Occipital lobe (tissue), 2 donors: ENCODE data around the gene ORMDL2. TPM values are rescaled to one million over a fixed set of nuclear protein-coding genes. Genes with fewer than 3 reads are reported as not detected.
"Not testable (repeated sequence)": the region's sequence is repeated elsewhere in the genome, so short reads cannot be mapped to it uniquely, and the experiment has no call there.

ENCODE experiments used
- DNase-seq: peaks from one replicate; lab custom pipeline; 2025; lab: John Stamatoyannopoulos, UW
- total RNA-seq: library from RNA; depleted of rRNA; stranded (reverse); fragments of >200 nt; gene quantifications from one replicate; pipeline ENCODE4 v1.2.3, GENCODE V29; 2014

ORMDL2 gene
- total RNA-seq, 1 donor from 2014 or later = 6.2 TPM

DNA sequence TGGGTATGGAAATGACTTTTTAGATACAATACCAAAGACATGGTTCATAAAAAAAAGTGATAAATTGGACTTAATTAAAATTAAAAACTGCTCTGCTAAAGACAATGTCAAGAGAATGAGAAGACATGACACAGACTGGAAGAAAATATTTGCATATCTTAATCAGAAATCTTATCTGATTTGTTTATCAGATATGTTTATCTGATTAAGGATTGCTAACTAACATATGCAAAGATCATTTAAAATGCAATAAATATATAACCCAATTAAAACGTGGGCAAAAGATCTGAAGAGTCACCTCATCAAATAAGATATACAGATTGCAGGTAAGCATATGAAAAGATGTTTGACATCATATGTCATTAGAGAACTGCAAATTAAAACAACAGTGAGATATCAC, 34.9 kb downstream of the ORMDL2 start:
- no peak for DNase-seq

DNA sequence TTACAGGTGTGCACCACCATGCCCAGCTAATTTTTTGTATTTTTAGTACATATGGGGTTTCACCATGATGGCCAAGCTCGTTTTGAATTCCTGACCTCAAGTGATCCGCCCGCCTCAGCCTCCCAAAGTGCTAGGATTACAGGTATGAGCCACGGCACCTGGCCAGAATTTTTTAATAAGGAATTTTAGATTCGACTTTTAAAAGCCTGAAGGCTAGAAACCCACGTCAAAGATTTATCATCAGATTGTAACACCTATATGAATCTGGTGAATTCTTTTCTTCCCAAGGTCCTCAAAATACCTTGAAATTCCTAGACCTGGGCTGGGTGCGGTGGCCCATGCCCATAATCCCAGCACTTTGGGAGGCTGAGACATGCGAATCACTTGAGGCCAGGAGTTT, 43.6 kb downstream of the ORMDL2 start:
- no peak for DNase-seq

DNA sequence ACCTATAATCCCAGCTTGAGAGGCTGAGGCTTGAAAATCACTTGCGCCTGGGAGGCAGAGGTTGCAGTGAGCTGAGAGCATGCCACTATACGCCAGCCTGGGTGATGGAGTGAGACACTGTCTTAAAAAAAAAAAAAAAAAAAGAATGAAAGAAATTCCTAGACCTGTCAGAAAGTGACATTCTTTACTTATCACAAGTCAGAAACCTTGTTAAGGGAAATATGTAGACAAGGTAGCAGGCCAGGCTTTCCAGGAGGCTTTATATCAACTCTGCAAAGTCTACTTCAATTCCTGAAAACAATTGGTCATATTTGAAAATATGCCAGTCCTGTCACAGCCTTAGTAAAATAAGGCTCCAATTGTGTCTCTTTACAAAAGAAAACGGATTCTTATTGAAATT, 44.0 kb downstream of the ORMDL2 start:
- DNase-seq = no peak

DNA sequence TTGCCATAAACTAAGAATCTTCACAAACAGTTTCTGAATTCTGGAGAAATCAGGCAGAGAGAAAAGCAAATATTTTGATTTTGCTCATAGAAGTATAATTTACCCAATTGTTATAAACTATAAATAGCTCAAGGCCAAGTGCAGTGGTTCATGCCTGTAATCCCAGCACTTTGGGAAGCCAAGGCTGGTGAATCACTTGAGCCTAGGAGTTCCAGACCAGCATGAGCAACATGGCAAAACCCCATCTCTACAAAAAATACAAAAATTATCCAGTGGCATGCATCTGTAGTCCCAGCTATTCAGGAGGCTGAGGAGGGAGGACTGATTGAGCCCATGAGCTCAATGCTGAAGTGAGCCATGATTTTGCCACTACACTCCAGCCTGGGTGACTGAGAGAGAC, 44.4 kb downstream of the ORMDL2 start:
- DNase-seq = no peak

DNA sequence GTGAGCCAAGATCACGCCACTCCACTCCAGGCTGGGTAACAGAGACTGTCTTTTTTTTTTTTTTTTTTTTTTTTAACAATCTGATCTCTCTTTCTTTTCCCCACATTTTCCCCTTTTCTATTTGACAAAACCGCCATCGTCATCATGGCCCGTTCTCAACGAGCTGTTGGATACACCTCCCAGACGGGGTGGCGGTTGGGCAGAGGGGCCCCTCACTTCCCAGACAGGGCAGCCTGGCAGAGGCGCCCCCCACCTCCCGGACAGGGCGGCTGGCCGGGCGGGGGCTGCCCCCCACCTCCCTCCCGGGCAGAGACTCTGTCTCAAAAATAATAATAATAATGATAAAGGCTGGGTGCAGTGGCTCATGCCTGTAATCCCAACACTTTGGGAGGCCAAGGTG, 45.1 kb downstream of the ORMDL2 start:
- not testable (repeated sequence) for DNase-seq

DNA sequence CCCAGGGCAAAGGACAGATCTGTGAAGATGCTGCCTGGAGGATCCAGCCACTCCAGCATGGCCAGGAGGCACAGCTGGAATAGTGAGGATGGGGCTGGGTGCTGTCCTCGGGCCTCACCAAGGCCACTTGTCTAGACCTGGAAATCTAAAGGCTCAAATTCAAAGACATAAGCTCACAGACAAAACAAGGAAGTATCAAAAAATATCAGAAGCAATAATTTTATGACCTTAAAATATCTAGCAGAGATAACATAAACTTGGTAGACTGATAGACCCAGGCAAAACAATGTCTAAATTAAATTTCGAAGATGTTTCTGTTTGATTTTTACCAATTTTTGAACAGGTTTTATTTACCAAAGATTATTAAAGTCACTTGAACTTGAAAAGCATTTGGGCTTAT, 47.5 kb downstream of the ORMDL2 start:
- no peak for DNase-seq

DNA sequence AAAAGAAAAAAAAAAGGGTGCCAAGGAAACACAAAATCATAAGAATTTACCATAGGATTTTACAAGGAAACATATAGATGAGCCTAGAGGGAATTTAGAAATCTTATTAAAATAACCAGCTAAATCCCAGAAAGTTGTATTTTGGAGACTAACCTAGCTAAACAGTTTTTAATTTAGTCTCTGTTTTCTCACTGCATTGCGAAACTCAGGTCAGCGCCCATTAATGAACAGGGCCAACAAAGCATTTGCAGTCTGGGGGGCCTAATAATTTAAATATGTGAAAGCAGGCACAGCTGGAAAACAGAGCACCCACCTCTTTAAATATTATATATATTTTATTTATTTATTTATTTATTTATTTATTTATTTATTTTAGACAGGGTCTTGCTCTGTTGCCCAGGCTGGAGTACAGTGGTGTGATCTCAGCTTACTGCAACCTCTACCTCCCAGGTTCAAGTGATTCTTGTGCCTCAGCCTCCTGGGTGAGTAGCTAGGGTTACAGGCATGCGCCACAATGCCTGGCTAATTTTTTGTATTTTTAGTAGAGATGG, 48.7 kb downstream of the ORMDL2 start:
- not testable (repeated sequence) for DNase-seq

Other genes starting within 250 kb of the ORMDL2 start
- not detected for gene OR2AP1, start 245.6 kb upstream of the ORMDL2 start, total RNA-seq
- not detected for gene OR10P1, start 181.1 kb upstream of the ORMDL2 start, total RNA-seq
- 6.2 TPM for gene ITGA7, start 110.1 kb upstream of the ORMDL2 start, total RNA-seq
- 46.0 TPM for gene BLOC1S1, start 102.0 kb upstream of the ORMDL2 start, total RNA-seq
- 6.6 TPM for gene RDH5, start 97.6 kb upstream of the ORMDL2 start, total RNA-seq
- gene CD63, start 89.0 kb upstream of the ORMDL2 start, total RNA-seq = 187 TPM
- gene GDF11, start 74.9 kb upstream of the ORMDL2 start, total RNA-seq = 6.6 TPM
- 84.7 TPM for gene SARNP, start 317 bp upstream of the ORMDL2 start, total RNA-seq
- gene DNAJC14, start 11.5 kb downstream of the ORMDL2 start, total RNA-seq = 36.3 TPM
- not detected for gene MMP19, start 24.9 kb downstream of the ORMDL2 start, total RNA-seq
- 20.0 TPM for gene PYM1, start 109.9 kb downstream of the ORMDL2 start, total RNA-seq
- gene DGKA, start 113.1 kb downstream of the ORMDL2 start, total RNA-seq = 10.9 TPM
- not detected for gene PMEL, start 148.0 kb downstream of the ORMDL2 start, total RNA-seq
- 6.7 TPM for gene CDK2, start 148.8 kb downstream of the ORMDL2 start, total RNA-seq
- gene RAB5B, start 156.0 kb downstream of the ORMDL2 start, total RNA-seq = 37.4 TPM
- gene SUOX, start 179.2 kb downstream of the ORMDL2 start, total RNA-seq = 8.3 TPM
- 5.5 TPM for gene IKZF4, start 203.0 kb downstream of the ORMDL2 start, total RNA-seq
- 61.3 TPM for gene RPS26, start 223.9 kb downstream of the ORMDL2 start, total RNA-seq